Cardiac fibroblast (primary cell): ENCODE measurements around the gene MAP3K8.

ENCODE experiments used
- DNase-seq, 2 donors: peaks; one replicate each; pipeline versions ENCODE4 v3.0.0 to v3.0.0-alpha.2; 2010; ENCODE audit warnings: low read depth in 2 of 2
- H3K4me3 ChIP-seq, 2 donors: replicated peaks in 1 of 2; 1 replicate in 1 of 2; 2 replicates in 1 of 2; pipeline ENCODE4 v1.5.1; 2011; ENCODE audit warnings: low read depth in 2 of 2, low read length in 2 of 2, mild to moderate bottlenecking in 2 of 2, moderate library complexity in 1 of 2
- TF ChIP-seq, protein P1 (sequence below): IDR thresholded peaks from one replicate; pipeline ENCODE4 v1.5.1; 2011; ENCODE audit warnings: low read depth, mild to moderate bottlenecking, low read length, inconsistent platforms

The MAP3K8 gene

GRCh38 chr10:30456266-30456665, 22.3 kb downstream of the MAP3K8 start:
- TF ChIP-seq, protein P1, sequence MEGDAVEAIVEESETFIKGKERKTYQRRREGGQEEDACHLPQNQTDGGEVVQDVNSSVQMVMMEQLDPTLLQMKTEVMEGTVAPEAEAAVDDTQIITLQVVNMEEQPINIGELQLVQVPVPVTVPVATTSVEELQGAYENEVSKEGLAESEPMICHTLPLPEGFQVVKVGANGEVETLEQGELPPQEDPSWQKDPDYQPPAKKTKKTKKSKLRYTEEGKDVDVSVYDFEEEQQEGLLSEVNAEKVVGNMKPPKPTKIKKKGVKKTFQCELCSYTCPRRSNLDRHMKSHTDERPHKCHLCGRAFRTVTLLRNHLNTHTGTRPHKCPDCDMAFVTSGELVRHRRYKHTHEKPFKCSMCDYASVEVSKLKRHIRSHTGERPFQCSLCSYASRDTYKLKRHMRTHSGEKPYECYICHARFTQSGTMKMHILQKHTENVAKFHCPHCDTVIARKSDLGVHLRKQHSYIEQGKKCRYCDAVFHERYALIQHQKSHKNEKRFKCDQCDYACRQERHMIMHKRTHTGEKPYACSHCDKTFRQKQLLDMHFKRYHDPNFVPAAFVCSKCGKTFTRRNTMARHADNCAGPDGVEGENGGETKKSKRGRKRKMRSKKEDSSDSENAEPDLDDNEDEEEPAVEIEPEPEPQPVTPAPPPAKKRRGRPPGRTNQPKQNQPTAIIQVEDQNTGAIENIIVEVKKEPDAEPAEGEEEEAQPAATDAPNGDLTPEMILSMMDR, result no peak
- no peak overlapping the region for H3K4me3 ChIP-seq
- no peak for DNase-seq

- TF ChIP-seq, protein P1, result no peak
- DNase-seq, result no peak
- H3K4me3 ChIP-seq, result no peak overlapping the region
Measured at GRCh38 chr10:30459283-30459682, 25.3 kb downstream of the MAP3K8 start.

DNA sequence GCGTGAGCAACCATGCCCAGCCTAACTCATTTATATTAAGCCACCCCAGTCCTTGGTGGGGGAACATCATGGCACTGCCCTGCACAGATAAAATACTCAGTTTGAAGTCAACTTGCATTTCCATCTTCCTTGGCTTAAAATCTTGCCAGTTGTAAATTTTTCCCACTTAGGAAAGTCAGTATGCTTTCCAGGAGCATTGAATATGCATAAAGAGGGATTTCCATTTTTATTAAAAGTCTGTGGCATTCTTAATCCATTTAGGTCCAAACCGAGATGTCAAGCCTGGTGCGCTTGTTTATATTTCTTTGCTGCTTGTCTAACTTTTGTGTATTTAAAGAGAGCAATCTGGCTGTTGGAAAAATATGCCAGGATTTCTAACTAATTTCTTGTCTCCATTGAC, 26.1 kb downstream of the MAP3K8 start:
- TF ChIP-seq, protein P1, result no peak
- no peak overlapping the region for H3K4me3 ChIP-seq
- no peak for DNase-seq

- TF ChIP-seq, protein P1, result no peak
- H3K4me3 ChIP-seq, result no peak overlapping the region
- DNase-seq, result no peak
Measured at GRCh38 chr10:30462513-30462912, 28.5 kb downstream of the MAP3K8 start.

GRCh38 chr10:30463944-30464451, 30.0 kb downstream of the MAP3K8 start:
- peak; percentile 42 to 56 for DNase-seq
- no peak overlapping the region for H3K4me3 ChIP-seq
- TF ChIP-seq, protein P1, result no peak

DNA sequence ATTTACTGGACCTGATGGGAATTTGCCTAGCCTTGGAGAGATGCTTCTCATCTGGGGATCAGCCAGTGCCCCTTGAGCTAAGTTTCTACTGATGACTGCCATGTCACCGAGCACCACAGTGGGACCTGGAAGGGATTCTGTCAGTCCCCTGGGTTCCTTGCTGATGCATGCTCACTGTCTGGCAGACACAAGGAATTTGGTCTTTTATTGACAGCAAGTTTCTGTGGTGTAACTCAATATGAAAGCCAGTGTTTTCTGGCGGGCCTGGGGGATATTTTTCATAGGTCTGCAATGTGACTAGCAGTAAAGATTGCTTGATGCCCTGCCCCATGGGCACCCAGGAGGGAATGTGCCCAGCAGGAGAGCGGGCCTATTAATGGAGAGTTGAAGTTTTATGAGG, 30.7 kb downstream of the MAP3K8 start:
- no peak for DNase-seq
- TF ChIP-seq, protein P1, result no peak
- H3K4me3 ChIP-seq, result no peak overlapping the region

GRCh38 chr10:30466445-30466844, 32.5 kb downstream of the MAP3K8 start:
- DNase-seq, result no peak
- no peak overlapping the region for H3K4me3 ChIP-seq
- TF ChIP-seq, protein P1, result no peak
